Measurements from ENCODE around the gene CTSG. TPM values are rescaled to one million over a fixed set of nuclear protein-coding genes. Genes with fewer than 3 reads are reported as not detected.
"Not testable (repeated sequence)": the region's sequence is repeated elsewhere in the genome, so short reads cannot be mapped to it uniquely, and the experiment has no call there.

Gene CTSG
- total RNA-seq, 1 experiment from 2014 or later: not detected

- not testable (repeated sequence) for H3K4me2 ChIP-seq (ENCODE audit: low read depth, low read length, poor library complexity, severe bottlenecking); H4K20me1 ChIP-seq (ENCODE audit: insufficient read depth, low read depth, low read length); H3K9me2 ChIP-seq (replicated peaks; ENCODE audit: insufficient read depth, low read length)
Measured at GRCh38 chr14:24525877-24526620, 50.0 kb downstream of the CTSG start.

More at GRCh38 chr14:24525877-24526620, 50.0 kb downstream of the CTSG start:
- not testable (repeated sequence) for H3K36me3 ChIP-seq (ENCODE audit: insufficient read depth, low read length); H3K4me1 ChIP-seq (ENCODE audit: low read length); H3K79me2 ChIP-seq (ENCODE audit: low read length); H3K4me3 ChIP-seq (ENCODE audit: low read length); H2AFZ ChIP-seq (ENCODE audit: low read length); H3K9me3 ChIP-seq (ENCODE audit: low read length); DNase-seq; H3K9ac ChIP-seq (ENCODE audit: low read length); H3K27me3 ChIP-seq (ENCODE audit: low read length); H3K27ac ChIP-seq (ENCODE audit: low read length)

Other genes starting within 250 kb of the CTSG start
- gene ADCY4, start 241.2 kb downstream of the CTSG start, total RNA-seq (2014; rRNA removed; shearing (Covaris generic); ENCODE audit: low replicate concordance): 0.07 and 0.69 TPM in 2 replicates
- 1.6 and 2.3 TPM in 2 replicates for gene RIPK3, start 236.3 kb downstream of the CTSG start, total RNA-seq (2014; rRNA removed; shearing (Covaris generic); ENCODE audit: low replicate concordance)
- 17.1 and 19.9 TPM in 2 replicates for gene NFATC4, start 208.1 kb downstream of the CTSG start, total RNA-seq (2014; rRNA removed; shearing (Covaris generic); ENCODE audit: low replicate concordance)
- gene NYNRIN, start 177.2 kb downstream of the CTSG start, total RNA-seq (2014; rRNA removed; shearing (Covaris generic); ENCODE audit: low replicate concordance): not detected in 2 replicates
- gene CBLN3, start 146.6 kb downstream of the CTSG start, total RNA-seq (2014; rRNA removed; shearing (Covaris generic); ENCODE audit: low replicate concordance): 1.1 and 3.6 TPM in 2 replicates
- gene KHNYN, start 146.3 kb downstream of the CTSG start, total RNA-seq (2014; rRNA removed; shearing (Covaris generic); ENCODE audit: low replicate concordance): 50.8 and 109 TPM in 2 replicates
- 53.3 and 77.2 TPM in 2 replicates for gene SDR39U1, start 133.5 kb downstream of the CTSG start, total RNA-seq (2014; rRNA removed; shearing (Covaris generic); ENCODE audit: low replicate concordance)
- gene CMA1, start 68.0 kb downstream of the CTSG start, total RNA-seq (2014; rRNA removed; shearing (Covaris generic); ENCODE audit: low replicate concordance): not detected in 2 replicates
- gene GZMH, start 33.4 kb upstream of the CTSG start, total RNA-seq (2014; rRNA removed; shearing (Covaris generic); ENCODE audit: low replicate concordance): not detected in 2 replicates
- gene GZMB, start 57.9 kb upstream of the CTSG start, total RNA-seq (2014; rRNA removed; shearing (Covaris generic); ENCODE audit: low replicate concordance): not detected in 2 replicates